Endodermal cell (in vitro differentiated cells): Measurements from ENCODE around the gene HOXD13. TPM values are rescaled to one million over a fixed set of nuclear protein-coding genes. Genes with fewer than 3 reads are reported as not detected.
A peak's percentile ranks its signal among the peaks of the same experiment; 100 is the strongest.

Experiments
- DNase-seq: peaks from one replicate; pipeline ENCODE4 v3.0.0-alpha.2; 2017
- H3K27ac ChIP-seq: 2 replicates; pipeline ENCODE4 v1.5.1; 2013; ENCODE audit warnings: mild to moderate bottlenecking, low read depth, low read length, moderate library complexity
- H3K27me3 ChIP-seq: 2 replicates; pipeline ENCODE4 v1.6.1; 2013; ENCODE audit warnings: mild to moderate bottlenecking, low read length, moderate library complexity; ENCODE audit not compliant: insufficient read depth, control insufficient read depth, poor library complexity, severe bottlenecking
- H3K36me3 ChIP-seq: 2 replicates; pipeline ENCODE4 v1.7.0; 2013; ENCODE audit warnings: mild to moderate bottlenecking, low read length, moderate library complexity; ENCODE audit not compliant: control insufficient read depth, insufficient read depth
- H3K4me1 ChIP-seq: one replicate; pipeline ENCODE4 v1.7.0; 2013; ENCODE audit warnings: low read length; ENCODE audit not compliant: control insufficient read depth, insufficient read depth
- H3K4me3 ChIP-seq: 2 replicates; pipeline ENCODE4 v1.5.1; 2013; ENCODE audit warnings: mild to moderate bottlenecking, low read length, moderate library complexity
- H3K9ac ChIP-seq: 2 replicates; pipeline ENCODE4 v1.6.1; 2013; ENCODE audit warnings: mild to moderate bottlenecking, low read length, moderate library complexity; ENCODE audit not compliant: poor library complexity, severe bottlenecking; ENCODE audit errors: extremely low read depth
- H3K9me3 ChIP-seq: 2 replicates; pipeline ENCODE4 v1.6.1; 2013; ENCODE audit warnings: mild to moderate bottlenecking, low read length, moderate library complexity; ENCODE audit not compliant: control insufficient read depth
- H3K27ac Mint-ChIP-seq: 2 replicates; pipeline ENCODE4 v1.8.0; 2020; ENCODE audit warnings: mixed read lengths
- H3K27me3 Mint-ChIP-seq: 2 replicates; pipeline ENCODE4 v1.8.0; 2021; ENCODE audit warnings: mild to moderate bottlenecking, mixed read lengths; ENCODE audit not compliant: insufficient read depth
- H3K36me3 Mint-ChIP-seq: 2 replicates; pipeline ENCODE4 v1.8.0; 2020; ENCODE audit warnings: low read depth, mixed read lengths
- H3K4me1 Mint-ChIP-seq: 2 replicates; pipeline ENCODE4 v1.8.0; 2020; ENCODE audit warnings: mixed read lengths
- H3K4me3 Mint-ChIP-seq: 2 replicates; pipeline ENCODE4 v1.8.0; 2020; ENCODE audit warnings: mild to moderate bottlenecking, moderate library complexity, mixed read lengths
- H3K9me3 Mint-ChIP-seq: 2 replicates; pipeline ENCODE4 v1.8.0; 2020; ENCODE audit warnings: mild to moderate bottlenecking, mixed read lengths
- WGBS, 2 experiments: methylation state at CpG; one replicate each; pipeline versions ENCODE4 v1.1.5 to v1.1.7; 2013; ENCODE audit warnings: missing lambda C conversion rate in 2 of 2, mixed read lengths in 1 of 2; ENCODE audit not compliant: insufficient coverage in 1 of 2, insufficient read length in 1 of 2; 5-methylcytosine and 5-hydroxymethylcytosine counted together
- total RNA-seq, 2 donors: library from RNA; stranded (reverse); fragmentation: NEBNext Ultra II Directional in 1 of 2; extraction: Animal tissue kit (Norgen Biotek cat#: 25700) in 1 of 2; gene quantifications; 2 replicates in 1 of 2; 3 replicates in 1 of 2; pipeline ENCODE4 v1.2.1, GENCODE V29; 2021
- TF ChIP-seq, protein P1 (sequence below): fragments of 200-600 bp; sonication (generic); conservative IDR thresholded peaks from 2 replicates; pipeline ENCODE4 v1.5.0; 2021; ENCODE audit warnings: antibody characterized with exemption, mild to moderate bottlenecking

Gene HOXD13
- total RNA-seq, 2 donors from 2014 or later, result 0.11 to 0.40 TPM

DNA sequence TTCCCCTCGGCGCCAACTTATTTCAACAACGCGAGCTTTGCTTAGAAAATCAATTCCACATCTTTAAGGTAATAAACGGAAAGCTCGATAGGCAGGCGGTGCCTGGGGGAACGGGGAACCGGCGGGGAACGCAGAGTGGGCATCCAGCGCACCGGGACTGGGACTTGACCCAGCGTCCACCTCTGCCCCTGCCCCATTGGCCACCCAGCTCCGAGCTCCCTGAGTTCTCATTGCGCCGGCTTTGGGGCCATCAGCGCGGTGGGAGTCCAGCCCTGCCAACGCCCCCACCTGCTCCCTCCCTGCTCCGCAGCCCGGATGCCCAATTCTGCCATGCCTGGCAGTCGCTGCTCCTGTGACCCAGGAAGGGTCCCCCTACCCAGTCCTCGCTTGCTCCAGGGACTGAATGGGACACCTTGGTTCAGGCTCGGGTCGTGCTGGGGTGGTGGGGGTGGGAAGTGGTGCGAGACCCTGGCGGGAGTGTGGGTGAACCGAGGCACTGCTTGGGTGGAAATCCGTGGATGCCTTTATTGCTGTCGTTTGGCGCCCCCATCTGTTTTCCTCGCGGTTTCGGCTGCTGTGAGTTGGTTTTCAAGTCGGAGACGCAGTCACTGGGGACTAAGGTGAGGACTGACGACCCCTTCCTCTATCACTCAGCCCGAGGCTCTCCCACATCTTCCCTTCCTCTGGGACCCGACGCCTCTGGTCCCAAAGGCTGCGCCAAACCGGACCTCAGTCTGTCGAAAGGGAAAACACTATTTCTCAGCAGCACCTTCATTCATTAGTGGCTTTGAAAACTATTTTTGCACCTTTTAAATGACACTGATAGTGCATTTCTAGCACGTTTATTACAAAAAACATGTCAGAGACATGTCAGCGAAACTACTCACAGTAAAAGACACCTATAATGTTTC is 6.4 kb upstream of the HOXD13 start:
- H3K36me3 Mint-ChIP-seq, result no peaks in the 10 kb centered on the region
- H3K4me1 Mint-ChIP-seq, result peaks cover 44% of the 10 kb centered on the region
- H3K27me3 ChIP-seq, result peaks cover 98% of the 10 kb centered on the region
- H3K4me3 Mint-ChIP-seq, result peak overlapping the region; percentile 46
- TF ChIP-seq, protein P1, sequence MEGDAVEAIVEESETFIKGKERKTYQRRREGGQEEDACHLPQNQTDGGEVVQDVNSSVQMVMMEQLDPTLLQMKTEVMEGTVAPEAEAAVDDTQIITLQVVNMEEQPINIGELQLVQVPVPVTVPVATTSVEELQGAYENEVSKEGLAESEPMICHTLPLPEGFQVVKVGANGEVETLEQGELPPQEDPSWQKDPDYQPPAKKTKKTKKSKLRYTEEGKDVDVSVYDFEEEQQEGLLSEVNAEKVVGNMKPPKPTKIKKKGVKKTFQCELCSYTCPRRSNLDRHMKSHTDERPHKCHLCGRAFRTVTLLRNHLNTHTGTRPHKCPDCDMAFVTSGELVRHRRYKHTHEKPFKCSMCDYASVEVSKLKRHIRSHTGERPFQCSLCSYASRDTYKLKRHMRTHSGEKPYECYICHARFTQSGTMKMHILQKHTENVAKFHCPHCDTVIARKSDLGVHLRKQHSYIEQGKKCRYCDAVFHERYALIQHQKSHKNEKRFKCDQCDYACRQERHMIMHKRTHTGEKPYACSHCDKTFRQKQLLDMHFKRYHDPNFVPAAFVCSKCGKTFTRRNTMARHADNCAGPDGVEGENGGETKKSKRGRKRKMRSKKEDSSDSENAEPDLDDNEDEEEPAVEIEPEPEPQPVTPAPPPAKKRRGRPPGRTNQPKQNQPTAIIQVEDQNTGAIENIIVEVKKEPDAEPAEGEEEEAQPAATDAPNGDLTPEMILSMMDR, result peak; percentile 78
- H3K36me3 ChIP-seq, result no peaks in the 10 kb centered on the region
- peaks cover 3% of the 10 kb centered on the region for H3K9me3 Mint-ChIP-seq
- H3K9ac ChIP-seq, result no peak overlapping the region
- DNase-seq, result peak; percentile 88
- no peak overlapping the region for H3K27ac Mint-ChIP-seq
- peak overlapping the region; percentile 64 for H3K4me3 ChIP-seq
- WGBS, 2 experiments, result 1 to 2% methylated on average over 27 to 46 of the region's 46 CpGs
- peaks cover 5% of the 10 kb centered on the region for H3K9me3 ChIP-seq
- H3K4me1 ChIP-seq, result peaks cover 12% of the 10 kb centered on the region
- peaks cover 100% of the 10 kb centered on the region for H3K27me3 Mint-ChIP-seq
- H3K27ac ChIP-seq, result no peak overlapping the region

DNA sequence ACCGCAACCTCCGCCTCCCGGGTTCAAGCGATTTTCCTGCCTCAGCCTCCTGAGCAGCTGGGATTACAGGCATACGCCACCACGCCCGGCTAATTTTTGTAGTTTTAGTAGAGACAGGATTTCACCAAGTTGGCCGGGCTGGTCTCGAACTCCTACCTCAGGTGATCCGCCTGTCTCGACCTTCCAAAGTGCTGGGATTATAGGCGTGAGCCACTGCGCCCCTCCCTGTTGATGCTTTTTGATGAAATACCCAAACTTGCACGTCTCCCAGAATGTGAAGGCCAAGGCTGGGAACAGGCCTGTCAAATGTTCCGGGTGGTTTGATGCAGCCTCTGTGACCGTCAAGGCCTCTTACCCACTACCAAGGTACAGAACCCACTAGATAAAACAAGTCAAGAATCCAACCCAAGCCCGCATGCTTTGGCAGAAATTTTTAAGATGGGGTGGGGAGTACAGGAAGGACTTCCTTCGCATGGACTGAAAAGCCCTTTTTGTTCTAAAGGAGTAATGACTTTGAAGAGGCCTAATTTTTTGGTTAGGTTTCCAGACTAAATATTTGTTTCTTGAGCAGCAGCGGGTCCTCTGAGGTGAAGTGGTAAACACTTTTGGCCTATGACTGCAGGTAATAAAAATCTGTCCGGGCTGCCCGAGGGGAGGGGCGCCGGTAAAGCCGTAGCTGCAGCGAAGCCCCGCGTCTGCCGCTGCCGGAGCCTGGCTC is 5.0 kb upstream of the HOXD13 start:
- peaks cover 98% of the 10 kb centered on the region for H3K27me3 Mint-ChIP-seq
- Histone ChIP-seq H3K4me3 (peak overlapping the region; percentile 61), H3K9me3 (peaks cover 5% of the 10 kb centered on the region), H3K4me1 (peaks cover 12% of the 10 kb centered on the region), H3K36me3 (no peaks in the 10 kb centered on the region), H3K27ac (no peak overlapping the region), H3K27me3 (peaks cover 98% of the 10 kb centered on the region), H3K9ac (no peak overlapping the region)
- TF ChIP-seq, protein P1, result no peak
- H3K4me1 Mint-ChIP-seq, result peaks cover 51% of the 10 kb centered on the region
- H3K9me3 Mint-ChIP-seq, result no peaks in the 10 kb centered on the region
- peak overlapping the region; percentile 54 for H3K4me3 Mint-ChIP-seq
- no peaks in the 10 kb centered on the region for H3K36me3 Mint-ChIP-seq
- WGBS, 2 experiments, result 18 to 21% methylated on average over 23 to 29 of the region's 29 CpGs
- no peak overlapping the region for H3K27ac Mint-ChIP-seq
- DNase-seq, result peak; percentile 45

DNA sequence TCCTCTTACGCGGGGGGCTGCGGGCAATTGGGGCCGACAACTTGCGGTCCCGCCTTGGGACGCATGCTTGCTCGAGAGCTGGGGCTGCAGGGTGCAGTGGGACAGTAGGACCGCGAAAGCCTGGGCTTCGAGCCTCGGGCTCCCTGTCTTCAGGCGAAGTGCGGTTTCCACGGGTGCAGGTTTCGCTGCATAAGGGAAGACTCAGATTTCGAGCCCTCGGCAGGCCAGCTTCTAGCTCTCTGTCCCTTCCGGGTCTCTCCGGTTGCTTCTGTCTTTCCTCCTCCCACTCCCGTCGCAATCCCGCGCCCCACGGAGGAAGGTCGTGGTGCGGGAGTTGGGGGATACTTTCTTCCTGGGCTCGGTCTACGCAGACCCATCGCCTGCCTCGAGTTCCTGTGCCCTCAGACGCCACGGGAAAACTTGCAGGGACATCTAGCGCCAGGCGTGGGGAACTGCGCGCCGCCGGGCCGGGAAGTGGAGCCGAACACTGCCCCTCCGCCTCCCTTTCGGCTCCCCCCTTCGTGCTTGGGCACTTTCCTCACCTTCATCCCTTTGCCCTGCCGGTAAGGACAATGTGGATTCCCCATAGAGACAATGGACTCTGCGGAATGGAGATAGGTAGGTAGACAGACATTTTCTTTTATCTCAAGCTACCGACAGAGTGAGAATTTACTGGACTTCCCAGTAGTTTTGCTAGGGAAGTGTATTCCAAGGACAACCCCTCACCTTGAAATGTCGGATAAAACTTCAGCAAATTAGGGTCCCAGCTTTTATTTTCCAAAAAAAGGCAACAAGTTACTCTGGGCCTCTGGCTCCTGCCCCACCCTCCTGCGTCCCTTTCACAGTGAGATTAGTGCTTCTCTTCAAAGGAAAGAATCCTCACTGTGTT is 4.2 kb upstream of the HOXD13 start:
- H3K27me3 Mint-ChIP-seq, result peaks cover 96% of the 10 kb centered on the region
- H3K4me1 Mint-ChIP-seq, result peaks cover 44% of the 10 kb centered on the region
- Histone ChIP-seq H3K4me3 (peak overlapping the region; percentile 61), H3K4me1 (peaks cover 12% of the 10 kb centered on the region), H3K27me3 (peaks cover 97% of the 10 kb centered on the region), H3K9me3 (peaks cover 5% of the 10 kb centered on the region), H3K36me3 (no peaks in the 10 kb centered on the region), H3K27ac (no peak overlapping the region), H3K9ac (no peak overlapping the region)
- H3K4me3 Mint-ChIP-seq, result peak overlapping the region; percentile 54
- TF ChIP-seq, protein P1, result peak; percentile 77
- H3K27ac Mint-ChIP-seq, result no peak overlapping the region
- DNase-seq, result peak; percentile 92
- 2 to 8% methylated on average over 13 to 49 of the region's 49 CpGs for WGBS, 2 experiments
- no peaks in the 10 kb centered on the region for H3K9me3 Mint-ChIP-seq
- no peaks in the 10 kb centered on the region for H3K36me3 Mint-ChIP-seq
